Inflammatory macrophage treated with lipopolysaccharide for 4 hours (primary cell): ENCODE results near the gene OLFML1.
A peak's percentile ranks its signal among the peaks of the same experiment; 100 is the strongest.

Experiments used
- DNase-seq: peaks from one replicate; pipeline ENCODE4 v3.0.0-alpha.2; 2020

OLFML1 gene

DNA sequence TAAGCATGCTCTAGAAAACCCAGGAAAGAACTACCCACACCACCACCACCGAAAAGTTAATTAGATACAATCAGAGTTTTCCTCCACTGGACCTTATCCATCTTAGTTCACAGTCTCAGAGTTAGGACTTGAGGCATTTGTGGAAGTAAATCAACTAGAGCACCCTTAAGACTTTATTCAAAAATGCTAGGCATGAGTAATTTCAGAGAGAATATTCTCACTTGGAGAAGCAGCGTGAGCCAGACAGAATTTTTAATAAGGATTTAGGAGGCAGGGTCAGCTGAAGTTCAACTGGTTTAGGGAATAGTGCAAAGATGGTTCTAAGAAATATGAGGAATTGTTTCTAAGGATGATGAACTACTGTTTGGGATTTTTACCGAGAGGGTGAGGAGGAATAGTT, 1.2 kb upstream of the OLFML1 start:
- DNase-seq, result no peak

DNA sequence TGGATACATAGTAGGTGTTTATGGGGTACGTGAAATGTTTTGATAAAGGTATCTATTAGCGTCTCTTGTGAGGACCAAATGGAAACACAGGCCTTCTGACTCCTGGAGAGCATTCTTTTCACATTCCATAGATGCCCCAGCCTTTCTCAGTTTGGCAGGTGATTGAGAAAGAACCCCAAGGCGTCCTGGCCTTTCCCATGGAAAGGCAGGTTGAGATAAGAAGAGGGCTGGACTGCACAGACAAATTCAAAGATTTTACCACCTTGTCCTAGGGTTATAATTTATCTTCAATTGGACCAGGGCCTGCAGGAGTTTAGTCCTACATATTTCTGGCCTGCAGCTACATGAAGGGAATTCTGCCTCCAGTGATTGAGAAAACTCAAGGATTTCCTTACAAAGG, 661 bp upstream of the OLFML1 start:
- no peak for DNase-seq

- no peak for DNase-seq
These were observed 933 bp downstream of the OLFML1 start for GRCh38 chr11:7486098-7486780.

DNA sequence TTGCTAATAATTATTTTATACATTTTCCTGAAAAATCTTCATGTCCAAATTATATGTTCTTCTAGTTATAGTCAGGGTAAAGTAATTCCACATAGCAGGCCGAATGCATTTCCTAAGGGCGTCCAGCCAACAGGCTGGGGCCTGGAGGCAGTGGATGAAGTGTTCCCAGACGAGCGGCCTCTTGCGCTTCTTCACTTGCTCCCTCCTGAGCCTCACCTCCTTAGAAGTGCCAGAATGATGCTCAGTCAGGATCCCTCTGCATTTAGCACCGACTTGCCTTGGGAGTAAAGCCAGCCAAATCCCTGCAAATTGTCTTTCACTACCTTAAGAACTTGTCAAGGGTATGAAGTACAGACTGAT, 1.5 kb downstream of the OLFML1 start:
- no peak for DNase-seq

DNA sequence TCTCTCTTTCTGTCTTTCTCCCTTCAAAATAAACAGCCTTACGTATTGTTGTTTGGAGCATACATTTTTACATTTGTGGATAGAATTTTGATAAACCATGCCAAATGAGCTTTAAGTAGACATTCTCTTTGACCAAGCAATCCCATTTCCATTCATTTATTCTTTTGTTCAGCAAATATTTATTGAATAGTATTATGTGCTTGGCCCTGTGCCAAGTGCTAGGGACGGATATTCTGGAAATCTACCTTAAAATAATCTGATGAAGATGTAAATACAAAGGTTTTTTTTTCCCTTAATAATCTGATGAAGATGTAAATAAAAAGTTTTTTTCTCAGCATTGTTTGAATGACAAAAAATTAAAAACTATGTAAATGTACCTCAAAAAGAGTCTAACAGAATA, 2.1 kb downstream of the OLFML1 start:
- no peak for DNase-seq

DNA sequence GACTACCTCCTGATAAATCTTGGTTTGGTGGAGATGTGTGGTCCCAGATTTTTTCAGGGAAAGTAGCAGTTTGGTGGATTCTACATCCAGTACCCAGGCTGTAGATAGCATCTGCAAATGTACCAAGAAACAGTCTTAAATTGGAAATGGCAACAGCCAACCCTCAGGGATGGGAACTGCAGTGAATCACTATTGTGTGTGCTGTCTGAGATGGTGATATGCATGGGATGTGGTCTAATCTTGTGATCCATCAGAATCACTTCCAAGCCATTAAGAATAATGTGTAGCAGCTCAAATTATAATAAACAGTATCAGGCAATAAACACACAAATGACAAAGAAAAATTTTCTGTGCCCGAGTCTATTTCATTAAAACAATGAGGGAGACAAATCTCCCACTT, 3.4 kb downstream of the OLFML1 start:
- DNase-seq, result no peak

DNA sequence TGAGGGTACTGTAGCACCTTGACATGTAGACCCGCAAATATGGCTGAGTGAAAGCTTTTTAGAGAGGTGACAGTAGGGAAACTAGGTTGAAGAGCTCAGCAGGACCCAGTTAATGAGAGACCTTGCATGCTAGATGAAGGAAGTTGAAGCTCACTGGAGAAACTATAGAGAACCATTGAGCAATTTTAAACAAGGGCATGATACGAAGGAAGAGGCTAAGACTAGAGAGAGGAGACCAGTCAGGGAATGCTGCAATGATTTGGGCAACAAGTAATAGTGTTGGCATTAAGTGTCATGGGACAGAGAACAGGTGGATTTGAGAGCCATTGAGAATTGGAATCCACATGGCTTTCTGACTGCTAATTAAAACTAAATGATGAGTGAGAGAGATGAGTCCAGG, 4.1 kb downstream of the OLFML1 start:
- DNase-seq, result peak; percentile 42

DNA sequence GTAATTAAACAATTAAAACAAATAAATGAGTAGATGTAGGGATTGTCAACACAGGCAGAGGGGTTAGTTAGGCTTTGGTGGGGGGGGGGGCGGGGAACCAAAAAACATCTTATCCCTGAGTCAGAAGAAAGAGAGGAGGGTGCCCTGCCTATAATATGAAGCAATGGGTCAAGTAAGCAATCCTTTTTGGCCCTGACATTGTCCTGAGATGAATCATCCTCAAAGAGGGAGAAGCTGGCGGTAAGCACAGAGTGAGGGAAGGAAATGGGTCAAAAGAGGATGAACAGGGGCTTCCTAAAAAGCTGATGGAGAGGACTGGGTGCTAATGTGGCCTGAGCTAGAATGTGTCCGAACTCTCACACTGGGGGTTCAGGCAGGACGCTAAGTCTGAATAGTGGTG, 4.7 kb downstream of the OLFML1 start:
- peak; percentile 55 for DNase-seq

- DNase-seq, result no peak
These were observed 5.2 kb downstream of the OLFML1 start for GRCh38 chr11:7490535-7490934.

DNA sequence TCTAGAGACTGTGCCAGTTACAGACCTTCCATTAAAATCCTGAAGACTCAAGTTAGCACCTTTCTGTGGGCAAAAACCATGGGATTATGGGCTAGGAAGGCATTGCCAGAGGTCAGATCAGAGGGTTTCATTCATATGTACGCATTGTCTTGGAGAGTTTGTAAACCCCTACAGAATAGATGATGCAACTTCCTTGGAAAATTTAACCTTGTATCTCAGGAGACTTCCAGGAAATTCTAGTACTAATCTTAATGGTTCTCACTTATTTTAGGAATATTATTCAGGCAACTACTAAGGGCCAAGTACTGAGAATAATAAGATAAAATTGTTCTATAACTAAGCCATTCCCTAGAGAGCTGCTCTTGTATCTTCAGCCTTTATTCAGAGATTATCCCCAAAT, 6.9 kb downstream of the OLFML1 start:
- DNase-seq, result no peak

- no peak for DNase-seq
These were observed 8.4 kb downstream of the OLFML1 start for GRCh38 chr11:7493670-7494069.

- DNase-seq, result no peak
These were observed 8.9 kb downstream of the OLFML1 start for GRCh38 chr11:7494086-7494745.

DNA sequence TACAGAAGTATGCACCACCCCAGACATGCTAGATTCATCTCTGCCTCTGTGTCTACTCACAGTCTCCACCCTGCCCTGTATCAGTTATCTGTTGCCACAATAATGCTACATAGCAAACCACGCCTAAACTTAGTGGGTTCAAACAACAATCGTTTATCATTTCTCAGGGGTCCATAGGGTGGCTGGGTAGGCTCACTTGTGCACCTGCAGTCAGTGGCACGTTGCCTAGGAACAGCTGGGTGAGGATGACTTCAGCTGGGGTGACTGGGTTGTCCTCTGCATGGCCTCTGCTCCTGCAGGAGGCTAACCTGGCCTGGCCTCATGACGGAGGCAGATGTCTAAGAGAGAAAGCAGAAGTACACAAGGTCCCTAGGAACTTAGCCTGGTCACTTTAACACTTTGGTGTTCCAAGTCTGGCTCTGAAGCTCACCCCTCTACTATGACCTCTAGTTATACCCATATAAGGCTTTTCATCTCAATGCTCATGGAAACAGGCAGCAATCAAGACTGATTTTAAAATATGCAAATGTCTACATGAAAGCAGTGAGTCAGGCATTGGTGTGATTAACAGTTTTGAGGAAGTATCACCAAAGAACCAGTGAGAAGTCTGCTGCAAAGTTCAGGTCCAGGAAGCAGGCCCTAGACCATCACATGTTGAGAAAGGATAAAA, 10.7 kb downstream of the OLFML1 start:
- peak; percentile 85 for DNase-seq

DNA sequence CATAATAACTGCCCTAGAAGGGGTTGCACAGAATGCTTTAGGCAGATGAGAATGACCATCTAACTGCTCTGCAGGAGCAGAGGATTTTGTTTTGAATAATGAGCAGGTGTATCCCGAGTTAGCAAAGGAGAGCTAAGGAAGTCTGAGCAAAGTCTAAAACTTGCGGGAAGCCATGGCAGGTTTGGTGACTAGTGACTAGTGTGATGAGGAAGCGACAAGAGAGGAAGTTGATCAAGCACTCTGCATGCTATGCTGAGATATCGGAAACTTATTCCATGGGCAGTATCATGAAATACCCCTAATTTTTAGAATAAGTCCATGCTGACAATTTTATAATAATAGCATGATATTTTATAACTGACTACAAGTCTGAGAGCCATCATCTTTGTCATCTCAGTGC, 12.9 kb downstream of the OLFML1 start:
- peak; percentile 55 for DNase-seq

GRCh38 chr11:7499081-7499480, 13.8 kb downstream of the OLFML1 start:
- no peak for DNase-seq

DNA sequence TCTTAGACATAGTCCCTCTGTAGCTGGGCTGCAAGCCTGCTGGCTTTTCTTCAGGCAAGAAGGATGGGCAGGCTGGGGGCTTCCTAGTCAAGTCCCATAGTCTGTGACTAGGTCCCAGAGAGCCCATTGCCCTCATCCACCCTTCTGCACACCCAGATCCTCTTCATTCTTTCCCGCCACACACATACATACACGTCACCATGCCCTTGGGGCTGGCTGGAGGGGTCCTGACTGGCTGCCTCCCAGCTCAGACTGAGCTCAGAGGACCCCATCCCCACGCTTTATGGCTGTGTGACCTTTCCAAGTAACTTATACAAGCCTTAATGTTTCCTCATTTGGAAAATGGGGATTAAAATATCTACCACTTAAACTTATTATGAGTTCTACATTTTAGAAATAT, 14.9 kb downstream of the OLFML1 start:
- DNase-seq, result no peak

- no peak for DNase-seq
These were observed 15.9 kb downstream of the OLFML1 start for GRCh38 chr11:7501251-7501650.

- no peak for DNase-seq
These were observed 16.6 kb downstream of the OLFML1 start for GRCh38 chr11:7501894-7502293.

DNA sequence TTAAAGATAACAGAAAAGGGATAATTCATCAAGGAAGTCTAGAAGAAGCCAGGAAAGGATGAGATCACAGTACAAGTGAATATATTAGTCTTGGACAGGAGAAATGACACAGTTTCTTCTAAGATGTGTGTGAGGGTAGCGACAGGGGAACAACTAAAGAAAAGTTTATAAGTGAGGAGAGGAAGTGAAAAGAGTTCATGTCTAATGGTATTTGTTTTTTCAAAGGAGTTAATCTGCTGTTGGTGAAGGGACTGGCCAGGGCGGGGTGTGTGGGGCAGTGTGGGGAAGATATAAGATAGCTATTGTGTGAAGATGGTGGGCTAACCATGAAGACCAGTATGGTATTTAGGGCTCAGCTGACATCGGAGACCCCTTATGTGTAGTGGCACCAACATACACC, 20.9 kb downstream of the OLFML1 start:
- DNase-seq, result no peak

GRCh38 chr11:7508087-7508486, 22.8 kb downstream of the OLFML1 start:
- no peak for DNase-seq

DNA sequence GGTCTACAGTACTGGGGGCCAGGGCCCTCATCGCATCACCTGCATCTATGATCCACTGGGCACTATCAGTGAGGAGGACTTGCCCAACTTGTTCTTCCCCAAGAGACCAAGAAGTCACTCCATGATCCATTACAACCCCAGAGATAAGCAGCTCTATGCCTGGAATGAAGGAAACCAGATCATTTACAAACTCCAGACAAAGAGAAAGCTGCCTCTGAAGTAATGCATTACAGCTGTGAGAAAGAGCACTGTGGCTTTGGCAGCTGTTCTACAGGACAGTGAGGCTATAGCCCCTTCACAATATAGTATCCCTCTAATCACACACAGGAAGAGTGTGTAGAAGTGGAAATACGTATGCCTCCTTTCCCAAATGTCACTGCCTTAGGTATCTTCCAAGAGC, 24.7 kb downstream of the OLFML1 start:
- DNase-seq, result no peak

- no peak for DNase-seq
These were observed 26.1 kb downstream of the OLFML1 start for GRCh38 chr11:7511401-7511800.

DNA sequence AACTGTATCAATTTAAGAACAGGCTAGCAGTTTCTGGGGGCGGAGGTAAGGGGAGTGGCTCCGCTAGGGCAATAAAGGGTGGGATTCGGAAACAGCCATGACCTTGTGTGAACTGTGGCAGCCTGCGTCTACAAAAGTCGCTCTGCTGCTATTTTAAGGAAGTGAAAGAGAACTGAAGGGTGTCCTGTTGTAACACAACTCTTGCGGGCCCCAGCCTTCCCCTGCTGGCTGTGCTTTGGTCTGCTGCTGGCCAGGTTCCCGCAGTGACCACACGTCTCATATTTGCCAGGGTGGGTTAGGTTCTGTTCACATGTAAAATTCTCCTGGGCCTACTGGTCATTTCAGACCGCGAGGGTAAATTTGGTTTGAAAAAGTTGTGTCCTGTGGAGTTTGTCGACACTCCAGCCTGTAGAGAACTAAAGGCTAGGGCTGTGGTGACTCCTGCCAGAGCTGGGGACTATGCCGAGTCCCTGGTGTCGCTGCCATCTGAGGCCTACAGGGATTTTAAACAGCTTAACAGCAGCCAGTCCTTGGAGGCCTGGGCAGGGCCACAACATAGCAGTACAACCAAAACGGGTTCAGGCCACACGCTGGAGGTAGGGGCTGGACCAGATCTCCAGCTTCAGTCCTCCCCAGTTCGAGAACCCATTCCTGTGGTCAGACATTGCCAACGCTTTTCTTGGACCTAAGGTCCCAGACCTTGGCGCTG, 27.4 kb downstream of the OLFML1 start:
- DNase-seq, result peak; percentile 92
